Parathyroid adenoma (tissue), 2 donors: ENCODE measurements around the gene IFIT1B.
A peak's percentile ranks its signal among the peaks of the same experiment; 100 is the strongest.

ENCODE experiments used
- H2AFZ ChIP-seq: fragments of 300-600 bp; sonication (generic); one replicate; pipeline ENCODE4 v1.7.0; 2017; ENCODE audit warnings: antibody characterized with exemption, mild to moderate bottlenecking
- H3K27ac ChIP-seq: fragments of 300-600 bp; sonication (generic); one replicate; pipeline ENCODE4 v1.7.0; 2017
- H3K27me3 ChIP-seq: fragments of 300-600 bp; sonication (generic); one replicate; pipeline ENCODE4 v1.7.0; 2017; ENCODE audit warnings: low read length; ENCODE audit not compliant: control insufficient read depth, insufficient read depth
- H3K36me3 ChIP-seq: fragments of 300-600 bp; sonication (generic); one replicate; pipeline ENCODE4 v1.7.0; 2017; ENCODE audit warnings: low read length; ENCODE audit not compliant: control insufficient read depth, insufficient read depth
- H3K4me1 ChIP-seq: fragments of 300-600 bp; sonication (generic); one replicate; pipeline ENCODE4 v1.7.0; 2017; ENCODE audit warnings: control low read depth
- H3K4me2 ChIP-seq: fragments of 300-600 bp; sonication (generic); one replicate; pipeline ENCODE4 v1.7.0; 2017; ENCODE audit warnings: low read length
- H3K4me3 ChIP-seq: fragments of 300-600 bp; sonication (generic); one replicate; pipeline ENCODE4 v1.7.0; 2017; ENCODE audit warnings: low read depth, low read length
- H3K79me2 ChIP-seq: fragments of 300-600 bp; sonication (generic); one replicate; pipeline ENCODE4 v1.7.0; 2017; ENCODE audit warnings: control low read depth
- H3K9ac ChIP-seq: fragments of 300-600 bp; sonication (generic); one replicate; pipeline ENCODE4 v1.7.0; 2017; ENCODE audit warnings: mild to moderate bottlenecking
- H3K9me3 ChIP-seq: fragments of 300-600 bp; sonication (generic); one replicate; pipeline ENCODE4 v1.7.0; 2017; ENCODE audit warnings: low read length; ENCODE audit not compliant: control insufficient read depth
- CTCF ChIP-seq: fragments of 300-600 bp; sonication (generic); IDR thresholded peaks from one replicate; pipeline ENCODE4 v1.7.0; 2017; ENCODE audit warnings: antibody characterized with exemption, mild to moderate bottlenecking
- donor health status: primary hyperparathyroidism.

IFIT1B gene

GRCh38 chr10:89428877-89429276 lies 51.0 kb downstream of the IFIT1B start:
- Histone ChIP-seq H3K9ac (no peak overlapping the region), H3K79me2 (no peaks in the 10 kb centered on the region), H3K4me2 (no peak overlapping the region), H2AFZ (no peak overlapping the region), H3K4me1 (peaks cover 4% of the 10 kb centered on the region), H3K27me3 (no peaks in the 10 kb centered on the region), H3K4me3 (no peak overlapping the region), H3K27ac (no peak overlapping the region), H3K36me3 (no peaks in the 10 kb centered on the region), H3K9me3 (no peaks in the 10 kb centered on the region)
- no peak for TF ChIP-seq CTCF

GRCh38 chr10:89431977-89432376 lies 54.1 kb downstream of the IFIT1B start:
- no peak for TF ChIP-seq CTCF
- H3K27ac ChIP-seq: no peak overlapping the region
- H3K27me3 ChIP-seq: no peaks in the 10 kb centered on the region
- peaks cover 4% of the 10 kb centered on the region for H3K4me1 ChIP-seq
- no peak overlapping the region for H2AFZ ChIP-seq
- H3K4me3 ChIP-seq: peak overlapping the region; percentile 21
- H3K9ac ChIP-seq: no peak overlapping the region
- H3K4me2 ChIP-seq: peak overlapping the region; percentile 33
- no peaks in the 10 kb centered on the region for H3K79me2 ChIP-seq
- H3K9me3 ChIP-seq: no peaks in the 10 kb centered on the region
- no peaks in the 10 kb centered on the region for H3K36me3 ChIP-seq
